HG02798 (cell line): Measurements from ENCODE around the gene HLA-E.
A peak's percentile ranks its signal among the peaks of the same experiment; 100 is the strongest.
"Not testable (repeated sequence)": the region's sequence is repeated elsewhere in the genome, so short reads cannot be mapped to it uniquely, and the experiment has no call there.

Experiments used
- ATAC-seq: cut with Tn5 transposase; IDR thresholded peaks from one replicate; pipeline ENCODE4 v1.9.1; 2021; ENCODE audit warnings: mild to moderate bottlenecking; ENCODE audit not compliant: unreplicated experiment, poor library complexity

Gene HLA-E

GRCh38 chr6:30489081-30490025 is at the start of gene HLA-E:
Gene HLA-E, plus strand, starts transcription at chr6:30489509. Its CDS starts 23 bp downstream, at chr6:30489532.
- peak; percentile 87 for ATAC-seq

GRCh38 chr6:30441171-30441570 is 48.1 kb upstream of the HLA-E start:
- no peak for ATAC-seq

GRCh38 chr6:30443657-30444450 is 45.5 kb upstream of the HLA-E start:
- no peak for ATAC-seq

DNA sequence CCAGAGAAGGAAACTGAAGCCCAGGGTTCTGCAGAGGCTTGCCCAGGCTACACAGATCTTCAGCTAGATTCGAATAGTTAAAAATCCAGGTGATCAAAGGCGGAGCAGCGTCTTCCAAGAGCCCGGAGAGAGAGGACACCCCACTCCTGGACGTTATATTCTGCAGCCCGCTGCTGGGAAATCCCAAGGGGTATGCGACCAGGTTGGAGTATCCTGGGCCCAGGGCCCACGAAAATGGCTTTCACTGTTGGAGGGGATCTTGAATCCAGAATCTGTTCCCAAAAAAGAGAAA is 44.9 kb upstream of the HLA-E start:
- ATAC-seq: no peak

DNA sequence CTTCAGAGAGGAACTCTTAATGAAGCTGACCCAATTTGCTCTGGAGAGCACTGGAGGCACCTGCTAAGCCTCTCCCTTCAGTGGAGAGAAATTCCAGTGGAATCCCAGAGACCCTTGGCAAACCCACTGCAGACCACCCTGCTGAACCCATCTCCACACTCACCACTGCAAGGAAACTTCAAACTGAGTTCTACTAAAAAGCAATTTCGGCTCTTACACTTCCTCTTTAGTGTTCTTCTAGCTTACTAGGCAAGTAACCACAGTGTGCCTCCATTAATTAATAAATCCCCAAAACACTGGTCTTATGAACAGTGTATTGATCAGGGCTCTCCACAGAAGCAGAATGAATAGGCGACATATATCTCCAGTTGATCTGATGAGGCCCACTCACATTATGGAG is 43.0 kb upstream of the HLA-E start:
- ATAC-seq: no peak

- no peak for ATAC-seq
Observed at GRCh38 chr6:30447237-30447636, 42.1 kb upstream of the HLA-E start.

- ATAC-seq: peak; percentile 22
Observed at GRCh38 chr6:30450548-30450908, 38.8 kb upstream of the HLA-E start.

- peak; percentile 63 for ATAC-seq
Observed at GRCh38 chr6:30450909-30451841, 38.1 kb upstream of the HLA-E start.

GRCh38 chr6:30452736-30453507 is 36.4 kb upstream of the HLA-E start:
- no peak for ATAC-seq

- ATAC-seq: no peak
Observed at GRCh38 chr6:30453508-30454116, 35.7 kb upstream of the HLA-E start.

DNA sequence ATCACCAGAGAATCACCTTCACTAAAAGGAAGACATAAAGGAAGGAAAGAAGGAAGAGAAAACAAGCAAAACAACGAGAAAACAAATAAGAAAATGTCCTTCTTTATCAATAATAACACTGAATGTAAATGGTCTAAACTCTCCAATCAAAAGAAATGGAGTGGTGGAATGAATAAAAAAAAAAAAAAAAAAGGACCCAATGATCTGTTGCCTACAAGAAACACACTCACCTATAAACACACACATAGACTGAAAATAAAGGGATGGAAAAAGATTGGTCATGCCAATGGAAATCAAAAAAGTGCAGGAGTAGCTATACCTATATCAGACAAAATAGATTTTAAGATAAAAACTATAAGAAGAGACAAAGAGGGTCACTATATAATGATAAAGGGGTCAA is 30.2 kb upstream of the HLA-E start:
- ATAC-seq: no peak

DNA sequence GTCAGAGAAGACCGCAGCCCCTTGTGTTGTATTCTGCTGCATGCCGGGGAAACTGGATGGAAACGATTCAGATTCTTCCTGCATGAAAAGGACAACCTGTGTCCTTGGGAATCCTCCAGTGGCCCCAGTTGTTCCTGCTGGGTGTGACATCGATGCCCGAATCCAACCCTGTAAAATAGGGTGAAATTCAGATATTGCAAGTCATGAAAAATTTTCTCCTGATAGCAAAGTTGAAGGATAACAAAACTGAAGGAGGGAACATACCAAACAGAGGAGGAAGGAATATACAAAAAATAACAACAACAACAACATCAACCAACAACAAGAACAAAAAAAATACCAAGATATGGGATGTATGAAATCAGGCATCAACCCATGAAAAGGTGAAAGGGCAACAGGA is 28.3 kb upstream of the HLA-E start:
- ATAC-seq: no peak

- no peak for ATAC-seq
Observed at GRCh38 chr6:30462482-30462881, 26.8 kb upstream of the HLA-E start.

GRCh38 chr6:30463242-30463641 is 26.1 kb upstream of the HLA-E start:
- no peak for ATAC-seq

GRCh38 chr6:30463651-30464618 is 25.4 kb upstream of the HLA-E start:
- ATAC-seq: no peak

- ATAC-seq: no peak
Observed at GRCh38 chr6:30465595-30466306, 23.6 kb upstream of the HLA-E start.

- no peak for ATAC-seq
Observed at GRCh38 chr6:30470968-30471367, 18.3 kb upstream of the HLA-E start.

DNA sequence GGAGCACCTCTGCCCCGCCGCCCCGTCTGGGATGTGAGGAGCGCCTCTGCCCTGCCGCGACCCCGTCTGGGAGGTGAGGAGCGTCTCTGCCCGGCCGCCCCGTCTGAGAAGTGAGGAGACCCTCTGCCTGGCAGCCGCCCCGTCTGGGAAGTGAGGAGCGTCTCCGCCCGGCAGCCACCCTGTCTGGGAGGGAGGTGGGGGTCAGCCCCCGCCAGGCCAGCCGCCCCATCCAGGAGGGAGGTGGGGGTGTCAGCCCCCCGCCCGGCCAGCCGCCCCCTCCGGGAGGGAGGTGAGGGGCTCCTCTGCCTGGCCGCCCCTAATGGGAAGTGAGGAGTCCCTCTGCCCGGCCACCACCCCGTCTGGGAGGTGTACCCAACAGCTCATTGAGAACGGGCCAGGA is 14.2 kb upstream of the HLA-E start:
- not testable (repeated sequence) for ATAC-seq
